HL-60 (cell line): Measurements from ENCODE around the gene MPO.
A peak's percentile ranks its signal among the peaks of the same experiment; 100 is the strongest.

Experiments
- DNase-seq, 2 experiments: peaks; one replicate each; pipeline ENCODE4 v3.0.0-alpha.2; 2010 to 2020; ENCODE audit warnings: low read depth in 1 of 2, low spot score in 1 of 2
- H3K27ac ChIP-seq: fragments of 250-450 bp; sonication (Bioruptor Pico); replicated peaks from 2 replicates; pipeline ENCODE4 v1.5.1; 2020; ENCODE audit warnings: mild to moderate bottlenecking, moderate library complexity
- H3K27me3 ChIP-seq: fragments of 250-450 bp; sonication (Bioruptor Pico); 2 replicates; pipeline ENCODE4 v1.5.1; 2021; ENCODE audit warnings: mild to moderate bottlenecking, moderate library complexity; ENCODE audit not compliant: insufficient read depth, poor library complexity, severe bottlenecking
- H3K4me3 ChIP-seq: replicated peaks from 2 replicates; pipeline ENCODE4 v1.5.1; 2011; ENCODE audit warnings: mild to moderate bottlenecking, control low read depth, low read length; ENCODE audit not compliant: insufficient read depth
- CTCF ChIP-seq: IDR thresholded peaks from one replicate; pipeline ENCODE4 v1.5.1; 2011; ENCODE audit warnings: low read length, control low read depth, inconsistent platforms; ENCODE audit not compliant: insufficient read depth
- GABPA ChIP-seq: IDR thresholded peaks from 2 replicates; pipeline ENCODE4 v1.6.1; 2012; ENCODE audit warnings: low read depth
- POLR2AphosphoS5 ChIP-seq: IDR thresholded peaks from 2 replicates; pipeline ENCODE4 v1.6.1; 2012; ENCODE audit warnings: low read depth
- REST ChIP-seq: IDR thresholded peaks from 2 replicates; pipeline ENCODE4 v1.6.1; 2012; ENCODE audit warnings: low read depth; ENCODE audit not compliant: insufficient replicate concordance
- SPI1 ChIP-seq: IDR thresholded peaks from 2 replicates; pipeline ENCODE4 v1.6.1; 2012; ENCODE audit warnings: low read depth, mild to moderate bottlenecking, borderline replicate concordance

Gene MPO

GRCh38 chr17:58325976-58326468, 45.3 kb upstream of the MPO start:
- H3K27me3 ChIP-seq = no peaks in the 10 kb centered on the region
- peak in 1 of 2 experiments; percentile 44 for DNase-seq
- TF ChIP-seq CTCF = no peak
- peak; percentile 75 for TF ChIP-seq REST
- no peak for TF ChIP-seq SPI1
- TF ChIP-seq GABPA = no peak
- TF ChIP-seq POLR2AphosphoS5 = no peak
- H3K4me3 ChIP-seq = no peak overlapping the region
- H3K27ac ChIP-seq = peak overlapping the region; percentile 100

- Histone ChIP-seq H3K27me3 (no peaks in the 10 kb centered on the region), H3K27ac (peak overlapping the region; percentile 100), H3K4me3 (no peak overlapping the region)
- no peak for DNase-seq
- no peak for TF ChIP-seq GABPA
- TF ChIP-seq CTCF = no peak
- no peak for TF ChIP-seq SPI1
- no peak for TF ChIP-seq POLR2AphosphoS5
- TF ChIP-seq REST = no peak
These were observed 44.6 kb upstream of the MPO start for GRCh38 chr17:58325289-58325726.

- no peak for DNase-seq
- peak overlapping the region; percentile 100 for H3K27ac ChIP-seq
- H3K4me3 ChIP-seq = 0 out of 2 replicates have a peak overlapping the region, but pooled peaks have one; percentile 1
- no peaks in the 10 kb centered on the region for H3K27me3 ChIP-seq
- TF ChIP-seq POLR2AphosphoS5 (peak; percentile 2; the same call in 1 of the 2 replicates), SPI1 (no peak), CTCF (no peak), GABPA (no peak), REST (no peak)
These were observed 43.9 kb upstream of the MPO start for GRCh38 chr17:58324409-58325288.
